Endometrial microvascular endothelial cells (primary cell): ENCODE data around the gene PEX11B. TPM values are rescaled to one million over a fixed set of nuclear protein-coding genes. Genes with fewer than 3 reads are reported as not detected.

Experiments
- in situ Hi-C: cut with HindIII; loops from 2 replicates; pipeline ENCODE4 v1.10.0; 2017; ENCODE audit warnings: low sequenced_read_pairs, low pct_unique_long_range_greater_than_20kb; ENCODE audit errors: inconsistent ontology term
- total RNA-seq: library from RNA; depleted of rRNA; stranded (reverse); fragments of >200 nt; gene quantifications from one replicate; pipeline ENCODE4 v1.2.3, GENCODE V29; 2015; ENCODE audit errors: inconsistent ontology term

The PEX11B gene
- total RNA-seq, 1 donor from 2014 or later, result 39.3 TPM

GRCh38 chr1:145887631-145888030, 30.9 kb downstream of the PEX11B start:
- in situ Hi-C loops, result no loop called here

GRCh38 chr1:145886816-145887215, 31.7 kb downstream of the PEX11B start:
- in situ Hi-C loops, result no loop called here

- in situ Hi-C loops, result no loop called here
Observed at GRCh38 chr1:145886390-145886789, 32.1 kb downstream of the PEX11B start.

- in situ Hi-C loops, result no loop called here
Observed at GRCh38 chr1:145885738-145886287, 32.7 kb downstream of the PEX11B start, which contains the start of gene ANKRD35. Gene ANKRD35, minus strand, starts transcription at chr1:145885866. Its CDS starts 108 bp downstream, at chr1:145885758.

GRCh38 chr1:145884675-145885074, 33.8 kb downstream of the PEX11B start:
- in situ Hi-C loops, result no loop called here

- in situ Hi-C loops, result no loop called here
Observed at GRCh38 chr1:145879775-145880174, 38.7 kb downstream of the PEX11B start.

GRCh38 chr1:145878724-145879123, 39.8 kb downstream of the PEX11B start:
- in situ Hi-C loops, result no loop called here

- in situ Hi-C loops, result no loop called here
Observed at GRCh38 chr1:145877923-145878486, 40.5 kb downstream of the PEX11B start.

GRCh38 chr1:145874646-145875045, 43.9 kb downstream of the PEX11B start:
- in situ Hi-C loops, result no loop called here

- in situ Hi-C loops, result no loop called here
Observed at GRCh38 chr1:145871994-145872924, 46.3 kb downstream of the PEX11B start.

GRCh38 chr1:145868232-145868631, 50.3 kb downstream of the PEX11B start:
- in situ Hi-C loops, result no loop called here

GRCh38 chr1:145863282-145864018, 55.1 kb downstream of the PEX11B start:
- in situ Hi-C loops, result no loop called here

Other genes with a start within 250 kb of the PEX11B start
- not detected for gene PDZK1, start 211.3 kb downstream of the PEX11B start, total RNA-seq
- not detected for gene CD160, start 199.2 kb downstream of the PEX11B start, total RNA-seq
- 13.0 TPM for gene RNF115, start 94.6 kb downstream of the PEX11B start, total RNA-seq
- 30.4 TPM for gene POLR3C, start 94.5 kb downstream of the PEX11B start, total RNA-seq
- gene NUDT17, start 73.1 kb downstream of the PEX11B start, total RNA-seq, result 5.4 TPM
- gene PIAS3, start 59.6 kb downstream of the PEX11B start, total RNA-seq, result 40.0 TPM
- 0.93 TPM for gene ANKRD35, start 32.9 kb downstream of the PEX11B start, total RNA-seq
- gene ITGA10, start 8.7 kb downstream of the PEX11B start, total RNA-seq, result 5.0 TPM
- 224 TPM for gene RBM8A, start 8.8 kb upstream of the PEX11B start, total RNA-seq
- 46.2 TPM for gene LIX1L, start 39.3 kb upstream of the PEX11B start, total RNA-seq
- gene ANKRD34A, start 45.9 kb upstream of the PEX11B start, total RNA-seq, result 0.46 TPM
- gene POLR3GL, start 46.0 kb upstream of the PEX11B start, total RNA-seq, result 11.2 TPM
- gene TXNIP, start 77.9 kb upstream of the PEX11B start, total RNA-seq, result 60.7 TPM
- not detected for gene HJV, start 103.0 kb upstream of the PEX11B start, total RNA-seq
- gene NBPF10, start 226.1 kb upstream of the PEX11B start, total RNA-seq, result under 0.01 TPM